Stimulated activated CD4-positive, alpha-beta T cell treated with anti-CD3 and anti-CD28 coated beads, Interleukin-1b, Interleukin-23, amount 100 ng/mL, for 24 hours (primary cell): ENCODE results near the gene FLOT2.
"Not testable (repeated sequence)": the region's sequence is repeated elsewhere in the genome, so short reads cannot be mapped to it uniquely, and the experiment has no call there.

Experiments used
- DNase-seq, 4 experiments: peaks; one replicate each; pipeline ENCODE4 v3.0.0-alpha.2; 2020; ENCODE audit warnings: low read depth in 4 of 4, low spot score in 1 of 4

FLOT2 gene

DNA sequence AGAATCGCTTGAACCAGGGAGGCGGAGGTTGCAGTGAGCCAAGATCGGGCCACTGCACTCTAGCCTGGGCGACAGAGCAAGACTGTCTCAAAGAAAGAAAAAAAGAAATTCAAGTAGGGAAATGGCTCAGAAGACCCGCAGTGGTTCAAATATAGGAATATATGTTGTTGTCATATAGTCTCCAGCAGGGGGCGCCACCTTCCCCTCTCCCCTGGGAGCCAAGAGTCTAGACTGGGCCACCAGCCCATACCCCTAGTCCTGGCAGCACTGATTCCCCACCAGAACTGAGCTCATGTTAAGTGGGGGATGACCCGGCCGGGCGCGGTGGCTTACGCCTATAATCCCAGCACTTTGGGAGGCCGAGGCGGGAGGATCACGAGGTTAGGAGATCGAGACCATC lies 48.9 kb downstream of the FLOT2 start:
- peak; percentile 50 to 58 (median 52) for DNase-seq

DNA sequence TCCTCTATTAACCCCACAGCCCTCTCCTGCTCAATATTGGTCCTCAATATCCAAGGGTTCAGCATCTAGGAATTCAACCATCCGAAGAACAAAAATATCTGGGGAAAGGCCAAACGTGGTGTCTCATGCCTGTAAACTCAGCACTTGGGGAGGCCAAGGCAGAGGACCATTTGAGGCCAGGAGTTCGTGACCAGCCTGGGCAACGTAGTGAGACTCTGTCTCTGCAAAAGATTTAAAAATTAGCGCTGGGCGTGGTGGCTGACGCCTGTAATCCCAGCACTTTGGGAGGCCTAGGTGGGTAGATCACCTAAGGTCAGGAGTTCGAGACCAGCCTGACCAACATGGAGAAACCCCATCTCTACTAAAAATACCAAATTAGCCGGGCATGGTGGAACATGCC lies 50.8 kb downstream of the FLOT2 start:
- not testable (repeated sequence) for DNase-seq

DNA sequence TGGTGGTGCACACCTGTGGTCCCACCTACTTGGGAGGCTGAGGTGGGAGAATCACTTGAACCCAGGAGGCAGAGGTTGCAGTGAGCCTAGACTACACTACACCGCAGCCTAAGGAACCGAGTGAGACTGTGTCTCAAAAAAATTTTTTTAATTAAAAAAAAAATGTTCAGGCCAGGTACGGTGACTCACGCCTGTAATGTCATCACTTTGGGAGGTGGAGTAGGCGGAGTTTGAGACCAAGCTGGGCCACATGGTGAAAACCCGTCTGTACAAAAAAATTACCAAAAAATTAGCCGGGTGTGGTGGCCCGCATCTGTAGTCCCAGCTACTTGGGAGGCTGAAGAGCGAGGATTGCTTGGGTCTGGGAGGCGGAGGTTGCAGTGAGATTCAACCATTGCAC lies 51.3 kb downstream of the FLOT2 start:
- DNase-seq: no peak

DNA sequence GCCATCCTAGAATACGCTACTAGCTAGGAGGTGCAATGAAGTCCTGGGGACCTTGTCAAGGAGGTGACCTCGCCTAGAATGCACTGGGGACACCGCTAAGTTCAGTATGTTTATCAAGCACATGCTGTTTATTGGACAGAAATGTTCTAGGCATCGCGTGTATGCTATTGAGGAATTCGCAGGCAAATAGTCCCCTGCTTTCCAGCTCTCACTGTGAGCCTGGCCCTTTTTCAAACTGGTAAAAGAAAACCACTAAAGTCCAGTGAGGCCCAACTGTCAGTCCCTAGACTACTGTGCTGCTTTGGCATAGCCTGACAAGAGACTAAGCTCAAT lies 53.8 kb downstream of the FLOT2 start:
- DNase-seq: no peak

DNA sequence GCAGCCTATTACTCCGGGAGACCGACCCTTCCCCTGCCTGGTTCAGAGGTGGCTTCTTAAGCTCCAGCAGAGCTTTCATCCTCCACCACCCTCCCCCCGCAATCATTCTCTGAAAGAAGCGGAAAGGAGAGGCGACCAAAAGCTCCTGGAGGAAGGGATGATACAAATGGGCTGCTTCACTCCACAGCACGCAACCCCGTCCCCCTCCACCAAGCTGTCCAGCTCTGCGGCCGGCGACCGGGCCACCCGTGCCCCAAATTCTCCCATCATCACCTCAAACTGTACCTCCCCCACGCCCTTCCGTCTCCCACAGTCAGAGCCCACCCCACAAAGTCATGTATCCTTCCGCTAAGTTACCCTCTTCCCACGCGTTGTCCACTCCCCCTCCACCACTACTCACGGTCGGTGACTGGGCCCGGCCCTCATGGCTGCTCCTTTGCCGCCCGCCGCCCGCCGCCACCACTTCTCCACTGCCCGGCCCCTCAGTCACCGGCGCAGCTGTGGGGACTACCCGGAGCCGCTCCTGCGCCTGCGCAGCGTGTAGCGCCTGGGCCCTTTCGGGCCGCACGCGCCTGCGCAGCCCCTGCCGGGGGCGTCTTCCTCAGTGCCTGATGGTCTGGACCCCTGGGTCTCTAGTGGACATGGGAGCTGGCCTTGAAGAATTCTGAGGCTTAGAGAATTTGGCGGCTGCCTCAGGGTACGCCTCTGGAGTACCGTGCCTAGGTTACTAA lies 55.1 kb downstream of the FLOT2 start, which contains the start of gene FAM222B:
Gene FAM222B, minus strand, starts transcription at position 509 of the 731 bp plus-strand sequence. CDS start 76,123 bp downstream, outside the sequence.
- peak; percentile 60 to 85 (median 76) for DNase-seq

DNA sequence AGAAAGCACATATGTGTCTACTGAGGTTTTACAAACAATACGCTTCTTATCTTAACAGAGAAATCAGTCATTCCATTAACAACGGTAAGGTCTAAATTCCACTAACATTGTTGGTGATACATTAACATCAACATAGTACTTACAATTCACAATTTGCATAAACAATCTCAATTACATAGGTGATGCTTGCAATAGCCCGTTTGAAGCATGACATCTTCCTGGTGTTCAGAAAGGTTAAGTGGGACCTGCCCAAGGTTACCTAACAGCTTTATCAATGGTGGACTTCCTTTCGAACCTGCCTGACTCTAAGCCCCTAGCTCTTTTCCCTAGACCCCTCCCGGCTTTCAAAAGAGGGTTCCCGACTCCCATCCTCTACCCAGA lies 55.6 kb downstream of the FLOT2 start:
- no peak for DNase-seq

DNA sequence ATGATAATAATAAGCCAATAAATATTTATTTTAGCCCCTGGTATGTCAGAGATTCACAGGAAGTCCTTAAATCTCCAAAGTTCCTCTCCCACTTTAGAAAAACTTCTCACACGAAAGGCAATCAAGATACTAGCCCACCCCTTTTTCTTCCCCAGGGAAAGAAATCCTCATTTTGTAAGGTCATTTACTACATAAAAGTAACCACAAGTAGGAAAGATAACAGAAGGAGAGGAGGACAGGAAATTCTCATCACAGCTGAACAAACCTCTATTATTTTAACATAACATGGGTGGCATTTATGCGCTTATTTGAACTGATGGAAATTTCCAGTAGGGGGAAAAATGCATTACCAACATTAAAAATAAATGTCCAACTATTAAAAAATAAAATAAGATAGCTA lies 58.3 kb downstream of the FLOT2 start:
- no peak for DNase-seq

DNA sequence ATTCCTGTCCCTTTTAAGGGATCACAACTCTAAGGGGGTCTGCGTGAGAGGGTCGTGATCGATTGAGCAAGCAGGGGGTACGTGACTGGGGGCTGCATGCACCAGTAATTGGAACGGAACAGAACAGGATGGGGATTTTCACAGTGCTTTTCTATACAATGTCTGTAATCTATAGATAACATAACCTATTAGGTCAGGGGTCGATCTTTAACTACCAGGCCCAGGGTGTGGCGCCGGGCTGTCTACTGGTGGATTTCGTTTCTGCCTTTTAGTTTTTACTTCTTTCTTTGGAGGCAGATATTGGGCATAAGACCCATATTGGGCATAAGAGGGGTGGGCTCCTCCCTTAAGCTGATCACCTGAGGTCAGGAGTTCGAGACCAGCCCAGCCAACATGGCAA lies 61.0 kb downstream of the FLOT2 start:
- not testable (repeated sequence) for DNase-seq

DNA sequence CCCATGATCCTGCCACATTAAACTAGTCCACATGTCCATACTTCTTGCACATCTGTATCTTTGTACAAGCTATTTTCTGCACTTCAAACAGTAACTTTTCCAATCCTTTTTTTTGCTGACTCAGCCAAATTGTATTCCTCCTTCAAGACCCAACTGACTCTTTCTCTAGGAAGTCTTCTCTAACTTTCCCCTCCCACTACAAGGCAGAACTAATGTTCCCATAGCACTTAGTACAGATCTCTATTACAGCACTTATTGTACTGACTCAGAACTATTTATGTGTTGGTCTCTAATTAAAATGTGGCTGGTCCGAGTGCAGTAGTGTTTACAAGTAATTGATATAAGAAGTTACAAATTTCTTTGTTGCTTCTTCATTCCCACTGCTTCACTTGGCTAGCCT lies 63.1 kb downstream of the FLOT2 start:
- no peak for DNase-seq
